ENCODE data around the gene SEMA3F. TPM values are rescaled to one million over a fixed set of nuclear protein-coding genes. Genes with fewer than 3 reads are reported as not detected.

SEMA3F gene
- total and polyA plus RNA-seq, 2 donors (not counting 3 experiments of a cell fraction or from before 2014, with no cell fraction given) = 65.8 to 99.1 TPM

GRCh38 chr3:50203113-50203808, 48.1 kb downstream of the SEMA3F start:
- H3K4me2 ChIP-seq (ENCODE audit: insufficient read depth, low read length) = no peak overlapping the region
- peaks cover 3% of the 10 kb centered on the region for H3K4me1 ChIP-seq (ENCODE audit: control insufficient read depth, extremely low read depth, insufficient read depth, low read length)
- no peak overlapping the region for H3K27ac ChIP-seq (ENCODE audit: insufficient read depth, low read depth, low read length)
- H3K4me3 ChIP-seq (replicated peaks in 1 of 3; ENCODE audit: insufficient read depth in 1 of 3, low read depth in 1 of 3, low read length in 3 of 3) = no peak overlapping the region
- ChIA-PET POLR2A (no interaction called here), CTCF (interaction anchor here (1.0 to 4.8 kb wide), 9 partner anchors 8 to 81 kb away, joined by 3 to 43 read pairs (median 5); no protein-coding TSS in a partner anchor)
- H4K20me1 ChIP-seq (replicated peaks; ENCODE audit: control insufficient read depth, extremely low read depth, insufficient read depth, low read length) = no peaks in the 10 kb centered on the region
- dilution Hi-C loops (cut with MboI; ENCODE audit: extremely low pct_ligation_motif_present, low sequenced_read_pairs) = no loop called here
- TF ChIP-seq GATA2 (IDR thresholded peaks at IDR 0.05; ENCODE audit: insufficient read depth, insufficient read length, low read depth, low read length) (no peak), MYC (IDR thresholded peaks at IDR 0.05; ENCODE audit: low read depth, low read length) (no peak), CTCF (IDR thresholded peaks at IDR 0.05; ENCODE audit: extremely low read depth in 1 of 2, insufficient read depth in 1 of 2, low read depth in 1 of 2, low read length in 2 of 2) (no peak), MAX (IDR thresholded peaks at IDR 0.05; ENCODE audit: insufficient read depth, insufficient read length) (no peak), POLR2A (IDR thresholded peaks at IDR 0.05; ENCODE audit: low read depth, low read length) (no peak)
- peaks cover 18% of the 10 kb centered on the region in 2 experiments for H3K27me3 ChIP-seq (ENCODE audit: control insufficient read depth in 2 of 2, insufficient read depth in 2 of 2, low read length in 2 of 2)
- no peak overlapping the region for H2AFZ ChIP-seq (ENCODE audit: low read depth, low read length)
- no TSS peak for BruUV-seq (replicated peaks)
- no peaks in the 10 kb centered on the region for H3K9me1 ChIP-seq (replicated peaks; ENCODE audit: control insufficient read depth, extremely low read depth, insufficient read depth, low read length)
- no peak for FAIRE-seq
- no peaks in the 10 kb centered on the region for H3K9me3 ChIP-seq (replicated peaks; ENCODE audit: control insufficient read depth, insufficient read depth, low read length)
- no peak for DNase-seq (ENCODE audit: low read depth, low spot score)
- H3K36me3 ChIP-seq (ENCODE audit: control insufficient read depth in 2 of 2, extremely low read depth in 1 of 2, insufficient read depth in 2 of 2, low read length in 2 of 2) = no peaks in the 10 kb centered on the region
- H3K9ac ChIP-seq (replicated peaks; ENCODE audit: extremely low read depth, insufficient read depth, low read length) = no peak overlapping the region
- intact Hi-C loops (cut with micrococcal nuclease) = no loop called here
- H3K79me2 ChIP-seq (ENCODE audit: control insufficient read depth, insufficient read depth, low read length) = no peaks in the 10 kb centered on the region

Data from endothelial cell of umbilical vein (primary cell).